ENCODE results near the gene ADAMTS12. TPM values are rescaled to one million over a fixed set of nuclear protein-coding genes. Genes with fewer than 3 reads are reported as not detected.

Gene ADAMTS12
- total RNA-seq, 1 donor from 2014 or later = 4.1 TPM

- Histone ChIP-seq H3K36me3 (ENCODE audit: control insufficient read depth, insufficient read depth, low read length) (no peaks in the 10 kb centered on the region), H3K4me3 (ENCODE audit: low read depth, low read length) (no peak overlapping the region), H3K27me3 (ENCODE audit: control insufficient read depth, insufficient read depth, low read length) (no peaks in the 10 kb centered on the region)
- no peak for TF ChIP-seq CTCF (IDR thresholded peaks at IDR 0.05; ENCODE audit: insufficient read depth, low read length, poor library complexity, severe bottlenecking)
- no peak for DNase-seq (ENCODE audit: low read depth)
These were observed 64.6 kb downstream of the ADAMTS12 start for GRCh38 chr5:33827018-33827707.

DNA sequence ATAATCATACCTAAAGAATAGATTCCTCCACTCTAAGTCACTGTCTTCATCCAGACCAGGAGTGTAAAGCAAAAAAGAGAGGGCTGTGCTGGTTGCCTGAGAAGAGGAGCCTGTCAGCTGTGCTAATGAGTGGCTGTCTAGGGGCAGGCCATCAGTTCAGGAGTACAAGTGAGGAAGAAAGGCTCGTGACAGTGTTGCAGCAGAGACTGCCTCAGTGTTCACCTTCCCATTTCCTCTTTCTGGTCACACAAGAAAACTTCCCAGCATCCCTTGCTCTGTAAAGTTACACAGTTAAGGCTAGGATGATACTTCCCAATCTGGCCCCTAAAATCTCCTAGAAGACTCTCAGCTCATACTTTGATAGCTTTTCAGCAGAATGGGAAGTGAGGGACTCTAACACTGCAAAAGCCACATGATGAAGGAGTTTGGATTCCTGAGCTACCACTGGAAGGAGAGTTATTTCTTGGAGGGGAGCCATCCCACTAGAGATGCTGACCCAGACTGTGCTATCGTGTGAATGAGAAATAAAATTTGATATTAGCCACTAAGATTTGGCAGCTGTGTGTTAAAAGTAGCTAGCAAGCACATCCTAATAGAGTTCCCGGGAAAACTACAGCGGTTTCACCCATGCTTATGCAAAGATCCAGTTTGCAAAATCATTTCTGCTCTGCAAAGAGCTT is 67.1 kb downstream of the ADAMTS12 start:
- H3K27me3 ChIP-seq (ENCODE audit: control insufficient read depth, insufficient read depth, low read length) = no peaks in the 10 kb centered on the region
- DNase-seq (ENCODE audit: low read depth) = no peak
- no peak for TF ChIP-seq CTCF (IDR thresholded peaks at IDR 0.05; ENCODE audit: insufficient read depth, low read length, poor library complexity, severe bottlenecking)
- H3K36me3 ChIP-seq (ENCODE audit: control insufficient read depth, insufficient read depth, low read length) = no peaks in the 10 kb centered on the region
- no peak overlapping the region for H3K4me3 ChIP-seq (ENCODE audit: low read depth, low read length)

DNA sequence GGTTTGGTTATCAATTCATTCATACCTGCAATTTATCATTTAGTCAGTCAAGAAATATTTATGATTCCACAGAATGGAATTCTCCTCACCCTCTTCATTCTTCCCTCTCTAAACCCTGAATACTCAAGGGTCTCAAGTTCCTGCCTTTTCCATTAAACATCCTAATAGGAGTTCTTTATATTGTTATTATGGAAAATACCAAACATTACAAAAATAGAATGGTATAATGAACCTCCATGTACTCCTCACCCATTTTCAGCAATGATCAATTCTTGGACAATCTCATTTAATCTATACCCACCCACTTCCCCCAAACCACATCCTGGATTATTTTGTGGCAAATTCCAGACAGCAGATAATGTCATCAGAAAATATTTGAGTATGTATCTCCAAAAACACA is 74.5 kb downstream of the ADAMTS12 start:
- no peak overlapping the region for H3K4me3 ChIP-seq (ENCODE audit: low read depth, low read length)

DNA sequence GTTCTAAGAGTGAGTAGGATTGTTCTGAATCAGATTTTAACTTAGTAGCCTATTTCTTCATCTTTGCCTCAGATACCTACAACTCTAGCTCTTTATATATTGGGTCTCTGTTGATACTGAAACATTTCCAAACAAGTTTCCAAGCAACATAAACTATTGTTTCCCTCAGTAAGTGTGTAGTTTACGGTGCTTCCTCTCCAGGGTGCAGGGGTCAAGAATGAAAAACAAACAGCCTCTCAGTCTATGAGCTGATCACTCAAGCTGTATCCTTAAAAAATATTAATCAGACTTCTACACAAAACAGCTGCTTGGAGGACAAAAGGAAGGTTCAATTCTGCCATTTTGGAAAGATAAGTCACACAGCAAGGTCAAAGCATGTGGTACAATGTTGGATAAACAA is 75.0 kb downstream of the ADAMTS12 start:
- no peak overlapping the region for H3K4me3 ChIP-seq (ENCODE audit: low read depth, low read length)
- no peaks in the 10 kb centered on the region for H3K36me3 ChIP-seq (ENCODE audit: control insufficient read depth, insufficient read depth, low read length)
- no peak for TF ChIP-seq CTCF (IDR thresholded peaks at IDR 0.05; ENCODE audit: insufficient read depth, low read length, poor library complexity, severe bottlenecking)
- DNase-seq (ENCODE audit: low read depth) = no peak
- H3K27me3 ChIP-seq (ENCODE audit: control insufficient read depth, insufficient read depth, low read length) = no peaks in the 10 kb centered on the region

More for the DNA sequence above, 74.5 kb downstream of the ADAMTS12 start:
- Histone ChIP-seq H3K36me3 (ENCODE audit: control insufficient read depth, insufficient read depth, low read length) (no peaks in the 10 kb centered on the region), H3K27me3 (ENCODE audit: control insufficient read depth, insufficient read depth, low read length) (no peaks in the 10 kb centered on the region)
- no peak for DNase-seq (ENCODE audit: low read depth)
- TF ChIP-seq CTCF (IDR thresholded peaks at IDR 0.05; ENCODE audit: insufficient read depth, low read length, poor library complexity, severe bottlenecking) = no peak

DNA sequence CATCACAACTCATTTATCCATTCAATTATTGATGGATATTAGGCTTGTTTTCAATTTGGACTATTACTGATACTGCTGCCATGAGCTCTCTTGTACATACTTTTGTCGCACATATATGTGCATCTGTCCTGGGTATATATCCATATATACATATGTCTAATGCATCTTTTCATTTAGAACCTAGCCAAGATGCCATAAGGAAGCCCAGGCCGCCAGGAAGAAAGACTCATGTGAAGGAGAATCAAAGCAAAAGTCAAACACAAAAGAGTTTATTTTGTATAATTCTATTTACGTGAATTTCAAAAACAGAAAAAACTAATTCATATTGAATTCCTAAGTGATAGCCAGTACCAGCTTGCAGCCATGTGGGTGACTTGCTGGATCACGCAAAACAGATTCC is 79.0 kb downstream of the ADAMTS12 start:
- Histone ChIP-seq H3K36me3 (ENCODE audit: control insufficient read depth, insufficient read depth, low read length) (no peaks in the 10 kb centered on the region), H3K27me3 (ENCODE audit: control insufficient read depth, insufficient read depth, low read length) (no peaks in the 10 kb centered on the region), H3K4me3 (ENCODE audit: low read depth, low read length) (no peak overlapping the region)
- DNase-seq (ENCODE audit: low read depth) = no peak
- no peak for TF ChIP-seq CTCF (IDR thresholded peaks at IDR 0.05; ENCODE audit: insufficient read depth, low read length, poor library complexity, severe bottlenecking)
